GM12878 (cell line): ENCODE results near the gene SORBS1. TPM values are rescaled to one million over a fixed set of nuclear protein-coding genes. Genes with fewer than 3 reads are reported as not detected.

ENCODE experiments used
- ATAC-seq: fragments of 200-7000 bp; cut with Tn5 transposase; 3 replicates; pipeline ENCODE4 v1.9.1; 2020; ENCODE audit warnings: mild to moderate bottlenecking, moderate library complexity
- BruUV-seq: library from RNA; stranded (reverse); fragments of 400-500 nt; replicated peaks from 2 replicates; lab custom pipeline; 2021; lab: Mats Ljungman, UMichigan
- CTCF ChIA-PET: fragments of 300-600 bp; sonication (Branson Sonifier 250); formaldehyde crosslinking; extraction: SDS; loops from one replicate; lab custom pipeline; 2021; ENCODE audit warnings: inconsistent platforms; lab: Yijun Ruan, JAX
- POLR2A ChIA-PET: fragments of 350-600 bp; formaldehyde crosslinking; extraction: SDS; loops from one replicate; lab custom pipeline; 2021; ENCODE audit warnings: inconsistent platforms; lab: Charles Lee
- RAD21 ChIA-PET: fragments of 300-600 bp; sonication (Branson Sonifier 250); formaldehyde crosslinking; loops from one replicate; lab custom pipeline; 2023; ENCODE audit warnings: antibody characterized with exemption; ENCODE audit not compliant: unreplicated experiment; lab: Charles Lee
- SMC1A ChIA-PET: fragments of 300-600 bp; sonication (Branson Sonifier 250); formaldehyde crosslinking; loops from one replicate; lab custom pipeline; 2023; ENCODE audit not compliant: unreplicated experiment, uncharacterized antibody; lab: Charles Lee
- DNase-seq: peaks from one replicate; pipeline ENCODE4 v3.0.0-alpha.2; 2011; ENCODE audit warnings: low read depth, low spot score
- FAIRE-seq: peaks from 3 replicates; lab custom pipeline; 2011; peaks lifted over from hg19 to GRCh38; lab: Jason Lieb, UNC
- H2AFZ ChIP-seq: 2 replicates; pipeline ENCODE4 v1.6.0; 2011; ENCODE audit warnings: low read depth, low read length, control low read depth; ENCODE audit not compliant: control insufficient read depth
- H3K27ac ChIP-seq: 2 replicates; pipeline ENCODE4 v1.5.1; 2011; ENCODE audit warnings: control low read depth; ENCODE audit not compliant: control insufficient read depth, insufficient read depth
- H3K27me3 ChIP-seq, 2 experiments: replicated peaks in 1 of 2; 2 replicates each; pipeline versions ENCODE4 v1.6.0 to v1.6.1; 2011; ENCODE audit warnings: low read length in 1 of 2; ENCODE audit not compliant: control insufficient read depth in 2 of 2, insufficient read depth in 2 of 2
- H3K36me3 ChIP-seq, 2 experiments: 2 replicates each; pipeline ENCODE4 v1.5.1; 2011; ENCODE audit warnings: low read length in 1 of 2; ENCODE audit not compliant: control insufficient read depth in 2 of 2, insufficient read depth in 2 of 2
- H3K4me1 ChIP-seq: 2 replicates; pipeline ENCODE4 v1.6.1; 2011; ENCODE audit warnings: mild to moderate bottlenecking, low read length, moderate library complexity, mixed read lengths; ENCODE audit not compliant: control insufficient read depth, insufficient read depth
- H3K4me2 ChIP-seq: 2 replicates; pipeline ENCODE4 v1.6.0; 2011; ENCODE audit warnings: control low read depth; ENCODE audit not compliant: control insufficient read depth, insufficient read depth
- H3K4me3 ChIP-seq: fragments of 200-600 bp; sonication (generic); 2 replicates; pipeline ENCODE4 v1.5.1; 2016
- H3K79me2 ChIP-seq: 2 replicates; pipeline ENCODE4 v1.6.0; 2011; ENCODE audit warnings: low read length; ENCODE audit not compliant: control insufficient read depth, insufficient read depth
- H3K9ac ChIP-seq: 2 replicates; pipeline ENCODE4 v1.8.0; 2011; ENCODE audit warnings: low read length, control low read depth, mixed read lengths; ENCODE audit not compliant: control insufficient read depth, insufficient read depth
- H3K9me3 ChIP-seq: replicated peaks from 3 replicates; pipeline ENCODE4 v1.5.1; 2011; ENCODE audit warnings: mild to moderate bottlenecking, low read length; ENCODE audit not compliant: control insufficient read depth, insufficient read depth
- H4K20me1 ChIP-seq: 2 replicates; pipeline ENCODE4 v1.6.0; 2011; ENCODE audit not compliant: control insufficient read depth, insufficient read depth
- ATF2 ChIP-seq: IDR thresholded peaks from 2 replicates; pipeline ENCODE4 v1.6.1; 2012; ENCODE audit warnings: low read length, inconsistent platforms
- CBFB ChIP-seq: IDR thresholded peaks from 2 replicates; pipeline ENCODE4 v1.6.1; 2016; ENCODE audit warnings: antibody characterized with exemption, low read depth
- GABPA ChIP-seq: IDR thresholded peaks from 2 replicates; pipeline ENCODE4 v1.6.1; 2014; ENCODE audit warnings: antibody characterized with exemption, low read depth, mild to moderate bottlenecking, inconsistent platforms
- IRF4 ChIP-seq: IDR thresholded peaks from 2 replicates; pipeline ENCODE4 v1.6.1; 2011; ENCODE audit warnings: low read depth, low read length
- RAD21 ChIP-seq: IDR thresholded peaks from 2 replicates; pipeline ENCODE4 v1.6.1; 2011; ENCODE audit warnings: mild to moderate bottlenecking, low read depth, low read length, moderate library complexity; ENCODE audit not compliant: insufficient read depth
- SIN3A ChIP-seq: IDR thresholded peaks from 2 replicates; pipeline ENCODE4 v1.6.1; 2012; ENCODE audit warnings: low read depth, low read length, improper control_type of control experiment
- SREBF1 ChIP-seq: IDR thresholded peaks from 2 replicates; pipeline ENCODE4 v1.6.1; 2012; ENCODE audit warnings: mild to moderate bottlenecking, low read length
- ZNF592 ChIP-seq: fragments of 450-650 bp; IDR thresholded peaks from 2 replicates; pipeline ENCODE4 v1.6.1; 2017; ENCODE audit warnings: mild to moderate bottlenecking, moderate library complexity
- WGBS: methylation state at CpG from one replicate; pipeline ENCODE4 v1.1.6; 2016; ENCODE audit warnings: low lambda C conversion rate; ENCODE audit not compliant: insufficient replicate concordance, insufficient coverage; ENCODE audit errors: missing lambda C conversion rate; 5-methylcytosine and 5-hydroxymethylcytosine counted together
- in situ Hi-C: fragments of 300-500 bp; cut with MboI; formaldehyde crosslinking; loops from 9 replicates; pipeline ENCODE4 v1.14.3; 2018; ENCODE audit warnings: mixed read lengths
- intact Hi-C: fragments of 100-400 bp; cut with micrococcal nuclease; formaldehyde crosslinking; loops from one replicate; pipeline ENCODE4 v1.14.2; 2022; ENCODE audit not compliant: unreplicated experiment
- polyA plus RNA-seq, 11 experiments: library from polyadenylated mRNA; depleted of rRNA in 4 of 11; unstranded in 6 of 11; stranded (reverse) in 5 of 11; fragments of >200 nt; fragmentation: Nextera tagmentation in 4 of 11; fragmentation: Illumina TruSeq in 1 of 11; extraction: Ambion mirVana in 4 of 11; extraction: Trizol in 1 of 11; gene quantifications; 1 replicate in 1 of 11; 2 replicates in 10 of 11; pipeline versions ENCODE4 v1.2.1 to v1.2.3, GENCODE V29; 2011 to 2016; ENCODE audit warnings: inconsistent platforms in 2 of 11, missing spikeins in 2 of 11, low read depth in 1 of 11
- total RNA-seq, 4 experiments: library from RNA; depleted of rRNA in 3 of 4; stranded (reverse); fragments of >200 nt in 3 of 4; fragmentation: Illumina TruSeq in 1 of 4; extraction: Trizol in 1 of 4; gene quantifications; 2 replicates each; pipeline versions ENCODE4 v1.2.1 to v1.2.3, GENCODE V29; 2013 to 2021

Gene SORBS1
- total and polyA plus RNA-seq, 10 of the 15 experiments (the other 5 are each of a cell fraction or from before 2014, with no cell fraction given): 0.13 to 0.75 (median 0.39) TPM

- TF ChIP-seq RAD21 (no peak), GABPA (no peak)
Measured at GRCh38 chr10:95303950-95304349, 257.2 kb downstream of the SORBS1 start (continued).

- Histone ChIP-seq H3K9me3 (no peaks in the 10 kb centered on the region), H3K79me2 (no peaks in the 10 kb centered on the region), H3K36me3 (no peaks in the 10 kb centered on the region), H3K27me3 (no peaks in the 10 kb centered on the region), H3K4me2 (no peak overlapping the region), H3K27ac (no peak overlapping the region), H3K4me3 (no peak overlapping the region), H4K20me1 (no peaks in the 10 kb centered on the region), H2AFZ (no peak overlapping the region), H3K9ac (no peak overlapping the region), H3K4me1 (peaks cover 4% of the 10 kb centered on the region)
- no peak for TF ChIP-seq CBFB
- BruUV-seq: no TSS peak
- ChIA-PET SMC1A (interaction anchor here (1.0 to 2.0 kb wide), 2 partner anchors 8 to 13 kb away, joined by 3 to 5 read pairs; no protein-coding TSS in a partner anchor), CTCF (no interaction called here), POLR2A (no interaction called here), RAD21 (interaction anchor here (0.5 kb wide), 1 partner anchor 10 kb away, joined by 3 read pairs; no protein-coding TSS in a partner anchor)
- no peak for DNase-seq
- whole genome bisulfite sequencing: 81% methylated on average over 8 of the region's 8 CpGs
- in situ Hi-C loops: no loop called here
- FAIRE-seq: no peak
- intact Hi-C loops: no loop called here
- no peak for ATAC-seq
Measured at GRCh38 chr10:95303535-95303934, 257.6 kb downstream of the SORBS1 start.

- H3K36me3 ChIP-seq: no peaks in the 10 kb centered on the region
- POLR2A ChIA-PET: interaction anchor here (1.2 kb wide), 1 partner anchor 60 kb away, joined by 3 read pairs; no protein-coding TSS in a partner anchor
- peaks cover 27% of the 10 kb centered on the region for H3K4me1 ChIP-seq
- DNase-seq (no peak), ATAC-seq (no peak), FAIRE-seq (no peak)
- intact Hi-C loops: no loop called here
- 92% methylated on average over 3 of the region's 3 CpGs for WGBS
- no TSS peak for BruUV-seq
- H2AFZ ChIP-seq: no peak overlapping the region
- no peaks in the 10 kb centered on the region for H3K9me3 ChIP-seq
- no peaks in the 10 kb centered on the region for H3K27me3 ChIP-seq
- no peak overlapping the region for H3K27ac ChIP-seq
- no peaks in the 10 kb centered on the region for H4K20me1 ChIP-seq
- RAD21 ChIA-PET: no interaction called here
- SMC1A ChIA-PET: interaction anchor here (0.8 kb wide), 2 partner anchors 12 to 54 kb away, joined by 3 read pairs; no protein-coding TSS in a partner anchor
- no peak overlapping the region for H3K9ac ChIP-seq
- H3K4me3 ChIP-seq: no peak overlapping the region
- CTCF ChIA-PET: interaction anchor here (3.8 kb wide), 1 partner anchor 63 kb away, joined by 22 read pairs; no protein-coding TSS in a partner anchor
- no peak overlapping the region for H3K4me2 ChIP-seq
- in situ Hi-C loops: no loop called here
- peaks cover 6% of the 10 kb centered on the region for H3K79me2 ChIP-seq
- no peak for TF ChIP-seq SIN3A
- TF ChIP-seq ZNF592: no peak
- no peak for TF ChIP-seq IRF4
- no peak for TF ChIP-seq ATF2
- no peak for TF ChIP-seq SREBF1
Measured at GRCh38 chr10:95300022-95300539, 261.1 kb downstream of the SORBS1 start.
